HepG2 (cell line): ENCODE measurements around the gene NEK9. TPM values are rescaled to one million over a fixed set of nuclear protein-coding genes. Genes with fewer than 3 reads are reported as not detected.

Experiments used
- KIAA2018 ChIP-seq: sonication (generic); formaldehyde crosslinking; IDR thresholded peaks from 2 replicates; pipeline ENCODE4 v1.5.0; 2020; ENCODE audit warnings: mild to moderate bottlenecking, missing genetic modification reagents, borderline replicate concordance
- MED8 ChIP-seq: sonication (generic); formaldehyde crosslinking; IDR thresholded peaks from 2 replicates; pipeline ENCODE4 v1.8.1; 2023; ENCODE audit warnings: mild to moderate bottlenecking, missing genetic modification reagents; ENCODE audit not compliant: insufficient replicate concordance
- MLX ChIP-seq: IDR thresholded peaks from 2 replicates; pipeline ENCODE4 v1.6.1; 2016
- NFIB ChIP-seq: sonication (generic); formaldehyde crosslinking; IDR thresholded peaks from 2 replicates; pipeline ENCODE4 v1.9.0; 2021; ENCODE audit warnings: missing genetic modification reagents, mild to moderate bottlenecking, borderline replicate concordance
- RORA ChIP-seq: sonication (generic); formaldehyde crosslinking; IDR thresholded peaks from 2 replicates; pipeline ENCODE4 v1.5.0; 2020; ENCODE audit warnings: mild to moderate bottlenecking, missing genetic modification reagents, moderate library complexity
- USF2 ChIP-seq, 2 experiments: sonication (generic) in 1 of 2; formaldehyde crosslinking in 1 of 2; IDR thresholded peaks; 2 replicates each; pipeline versions ENCODE4 v1.5.1 to v1.6.1; 2011 to 2020; ENCODE audit warnings: borderline replicate concordance in 1 of 2, low read depth in 1 of 2, low read length in 1 of 2, mild to moderate bottlenecking in 1 of 2, missing genetic modification reagents in 1 of 2, moderate library complexity in 1 of 2
- ZFP36L2 ChIP-seq: sonication (generic); formaldehyde crosslinking; IDR thresholded peaks from 2 replicates; pipeline ENCODE4 v1.4.0; 2020; ENCODE audit warnings: missing genetic modification reagents
- ZFP37 ChIP-seq: sonication (generic); formaldehyde crosslinking; IDR thresholded peaks from 2 replicates; pipeline ENCODE4 v1.4.0; 2020; ENCODE audit warnings: missing genetic modification reagents, borderline replicate concordance
- ZKSCAN1 ChIP-seq: fragments of 150-350 bp; IDR thresholded peaks from 2 replicates; pipeline ENCODE4 v1.6.1; 2014; ENCODE audit warnings: low read length
- ZNF598 ChIP-seq: sonication (generic); formaldehyde crosslinking; IDR thresholded peaks from 2 replicates; pipeline ENCODE4 v1.5.1; 2020; ENCODE audit warnings: mild to moderate bottlenecking, missing genetic modification reagents, borderline replicate concordance
- ZNF780A ChIP-seq: sonication (generic); formaldehyde crosslinking; IDR thresholded peaks from 2 replicates; pipeline ENCODE4 v1.8.0; 2022; ENCODE audit warnings: mild to moderate bottlenecking, missing genetic modification reagents, moderate library complexity
- polyA plus RNA-seq, 8 experiments: library from polyadenylated mRNA; depleted of rRNA in 3 of 8; stranded (reverse) in 7 of 8; unstranded in 1 of 8; fragments of >200 nt; fragmentation: Illumina TruSeq in 4 of 8; extraction: Trizol in 4 of 8; gene quantifications; 2 replicates each; pipeline versions ENCODE4 v1.2.1 to v1.2.3, GENCODE V29; 2011 to 2016; ENCODE audit warnings: low read depth in 4 of 8, missing spikeins in 1 of 8, mixed read lengths in 1 of 8; ENCODE audit not compliant: insufficient read depth in 1 of 8
- total RNA-seq, 5 experiments: library from RNA; depleted of rRNA; stranded (reverse); fragments of >200 nt; fragmentation: Illumina TruSeq; extraction: Trizol; gene quantifications; 2 replicates each; pipeline ENCODE4 v1.2.3, GENCODE V29; 2016; ENCODE audit warnings: low read depth in 1 of 5
- TF ChIP-seq, protein P1 (sequence below): sonication (generic); formaldehyde crosslinking; conservative IDR thresholded peaks from 2 replicates; pipeline ENCODE4 v1.8.1; 2023; ENCODE audit warnings: missing genetic modification reagents

NEK9 gene
- total and polyA plus RNA-seq, 2 of the 13 experiments (the other 11 are each of a cell fraction or from before 2014, with no cell fraction given), result 16.5 to 27.3 TPM

DNA sequence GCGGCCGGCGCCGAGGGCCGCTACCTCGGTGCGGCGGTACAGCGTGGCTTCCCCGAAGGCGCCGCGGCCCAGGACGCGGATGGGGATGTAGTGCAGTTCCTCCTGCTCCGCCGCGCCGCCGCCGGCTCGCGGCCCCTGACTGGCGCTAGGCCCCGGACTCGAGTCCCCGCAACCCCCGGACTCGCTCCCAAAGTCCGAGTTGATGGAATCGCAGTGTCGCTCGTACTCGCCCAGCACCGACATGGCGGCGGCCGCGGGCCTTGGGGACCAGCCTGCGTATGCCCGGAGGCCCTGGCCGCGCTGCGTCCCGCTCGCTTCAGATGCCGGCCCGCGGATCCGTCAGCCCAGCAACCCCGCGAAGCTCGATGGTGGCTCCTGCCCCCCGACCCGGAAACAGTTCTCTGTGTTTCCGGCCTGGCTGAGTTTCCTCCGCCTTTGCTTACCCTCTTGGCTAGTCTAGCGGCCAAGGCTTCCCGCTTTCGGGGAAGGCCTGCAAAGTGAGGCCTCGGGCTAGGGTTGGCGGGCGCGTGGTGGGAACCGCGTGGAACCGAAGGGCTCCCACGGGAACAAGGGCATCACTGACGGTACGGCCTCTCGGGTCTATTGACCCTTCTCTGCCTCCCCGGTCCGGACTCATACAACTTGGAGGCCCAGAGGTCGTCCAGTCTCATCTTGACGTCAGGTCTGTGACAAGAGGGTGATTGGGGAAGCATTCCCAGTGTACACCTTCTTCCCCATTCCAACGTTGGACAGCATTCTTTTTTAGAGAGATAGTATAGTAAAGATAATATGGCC, at the start of gene NEK9 (continued):
- no peak for TF ChIP-seq USF2 (IDR thresholded peaks at IDR 0.05; ENCODE audit: low read depth, low read length)
- peak; percentile 37; the same call in 1 of the 2 replicates for TF ChIP-seq USF2 (CRISPR knock-in tag; IDR thresholded peaks at IDR 0.05; ENCODE audit: borderline replicate concordance)
- TF ChIP-seq, protein P1, sequence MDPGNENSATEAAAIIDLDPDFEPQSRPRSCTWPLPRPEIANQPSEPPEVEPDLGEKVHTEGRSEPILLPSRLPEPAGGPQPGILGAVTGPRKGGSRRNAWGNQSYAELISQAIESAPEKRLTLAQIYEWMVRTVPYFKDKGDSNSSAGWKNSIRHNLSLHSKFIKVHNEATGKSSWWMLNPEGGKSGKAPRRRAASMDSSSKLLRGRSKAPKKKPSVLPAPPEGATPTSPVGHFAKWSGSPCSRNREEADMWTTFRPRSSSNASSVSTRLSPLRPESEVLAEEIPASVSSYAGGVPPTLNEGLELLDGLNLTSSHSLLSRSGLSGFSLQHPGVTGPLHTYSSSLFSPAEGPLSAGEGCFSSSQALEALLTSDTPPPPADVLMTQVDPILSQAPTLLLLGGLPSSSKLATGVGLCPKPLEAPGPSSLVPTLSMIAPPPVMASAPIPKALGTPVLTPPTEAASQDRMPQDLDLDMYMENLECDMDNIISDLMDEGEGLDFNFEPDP (CRISPR knock-in tag), result 0 out of 2 replicates have a peak, but pooled peaks have one; percentile 78
- TF ChIP-seq ZKSCAN1, result no peak
- peak; percentile 82 for TF ChIP-seq MED8 (CRISPR knock-in tag)
- TF ChIP-seq RORA (CRISPR knock-in tag), result no peak
- TF ChIP-seq ZFP36L2 (CRISPR knock-in tag), result peak; percentile 85; the same call in 1 of the 2 replicates
- no peak; the same call in 1 of the 2 replicates for TF ChIP-seq KIAA2018
- peak; percentile 57; the same call in 1 of the 2 replicates for TF ChIP-seq ZFP37 (CRISPR knock-in tag)
- peak; percentile 77; the same call in 1 of the 2 replicates for TF ChIP-seq ZNF598 (CRISPR knock-in tag)
- 0 out of 2 replicates have a peak, but pooled peaks have one; percentile 34 for TF ChIP-seq MLX (CRISPR knock-in tag)
- peak; percentile 78; the same call in 1 of the 2 replicates for TF ChIP-seq ZNF780A (CRISPR knock-in tag)
- no peak for TF ChIP-seq NFIB
